Subcutaneous abdominal adipose tissue (tissue), 5 donors: ENCODE data around the gene GSTA4.
"Not testable (repeated sequence)": the region's sequence is repeated elsewhere in the genome, so short reads cannot be mapped to it uniquely, and the experiment has no call there.

ENCODE experiments used
- H3K27ac ChIP-seq: one replicate; pipeline ENCODE4 v1.7.0; 2013; ENCODE audit warnings: low read depth, mild to moderate bottlenecking, inconsistent platforms, low read length, moderate library complexity
- H3K27me3 ChIP-seq, 5 donors: one replicate each; pipeline ENCODE4 v1.7.0; 2013; ENCODE audit warnings: low read length in 5 of 5, inconsistent platforms in 1 of 5; ENCODE audit not compliant: control insufficient read depth in 5 of 5, insufficient read depth in 4 of 5
- H3K36me3 ChIP-seq, 5 donors: one replicate each; pipeline ENCODE4 v1.7.0; 2013; ENCODE audit warnings: low read length in 5 of 5; ENCODE audit not compliant: control insufficient read depth in 5 of 5, insufficient read depth in 5 of 5
- H3K4me1 ChIP-seq, 5 donors: one replicate each; pipeline ENCODE4 v1.7.0; 2013; ENCODE audit warnings: low read length in 5 of 5, mild to moderate bottlenecking in 3 of 5, moderate library complexity in 1 of 5; ENCODE audit not compliant: control insufficient read depth in 5 of 5, insufficient read depth in 5 of 5
- H3K4me3 ChIP-seq, 5 donors: one replicate each; pipeline ENCODE4 v1.7.0; 2013; ENCODE audit warnings: low read length in 5 of 5, low read depth in 1 of 5
- H3K9ac ChIP-seq, 5 donors: one replicate each; pipeline ENCODE4 v1.7.0; 2013; ENCODE audit warnings: low read length in 5 of 5, mild to moderate bottlenecking in 4 of 5, moderate library complexity in 3 of 5
- H3K9me3 ChIP-seq, 5 donors: one replicate each; pipeline ENCODE4 v1.7.0; 2013; ENCODE audit warnings: low read length in 5 of 5; ENCODE audit not compliant: control insufficient read depth in 5 of 5
- donor health status: healthy.
- donor health status: healthy.
- donor health status: healthy.
- donor health status: healthy.
- donor health status: healthy.

GSTA4 gene

GRCh38 chr6:52995089-52995912 is at the start of gene GSTA4:
Gene GSTA4, minus strand, starts transcription at chr6:52995284. Its CDS starts 1,041 bp downstream, at chr6:52994243.
- Histone ChIP-seq H3K9ac (peak within 1 kb of the TSS; percentile 50 to 93 (median 85)), H3K4me1 (peaks cover 0 to 32% (median 25%) of the 10 kb centered on the region in 5 donors)
- not testable (repeated sequence) for H3K9me3 ChIP-seq

DNA sequence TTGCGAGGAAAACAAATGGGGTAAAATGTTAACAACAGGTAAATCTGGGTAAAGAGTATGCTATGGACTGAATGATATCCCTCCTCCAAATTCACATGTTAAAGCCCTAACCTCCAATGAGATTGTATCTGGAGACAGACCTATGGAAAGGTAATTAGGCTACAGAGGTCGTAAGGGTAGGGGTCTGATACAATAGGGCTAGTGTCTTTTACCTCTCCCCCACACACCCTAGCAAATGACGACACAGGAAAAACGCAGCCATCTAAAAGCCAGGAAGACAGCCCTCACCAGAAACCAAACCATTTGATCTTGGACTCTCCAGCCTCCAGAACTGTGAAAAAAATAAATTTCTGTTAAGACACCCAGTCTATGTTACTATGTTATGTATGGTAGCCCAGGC is 49.5 kb upstream of the GSTA4 start:
- Histone ChIP-seq H3K36me3 (peaks cover 12 to 19% (median 18%) of the 10 kb centered on the region in 5 donors), H3K4me3 (no peak overlapping the region), H3K27me3 (no peaks in the 10 kb centered on the region), H3K9me3 (no peaks in the 10 kb centered on the region), H3K27ac (no peak overlapping the region), H3K9ac (no peak overlapping the region), H3K4me1 (peaks cover 0 to 25% (median 16%) of the 10 kb centered on the region in 5 donors)

More at GRCh38 chr6:52995089-52995912, at the start of gene GSTA4:
- not testable (repeated sequence) for H3K36me3 ChIP-seq, H3K27me3 ChIP-seq
- H3K4me3 ChIP-seq: peak within 1 kb of the TSS; percentile 71 to 92 (median 79)
- H3K27ac ChIP-seq: peak within 1 kb of the TSS; percentile 96

- H3K9ac ChIP-seq: peak overlapping the region in 1 of 5 donors; percentile 57
- peaks cover 12 to 24% (median 23%) of the 10 kb centered on the region in 5 donors for H3K36me3 ChIP-seq
- no peaks in the 10 kb centered on the region for H3K27me3 ChIP-seq
- H3K27ac ChIP-seq: peak overlapping the region; percentile 95
- H3K9me3 ChIP-seq: no peaks in the 10 kb centered on the region
- H3K4me3 ChIP-seq: no peak overlapping the region
- H3K4me1 ChIP-seq: peaks cover 0 to 25% (median 16%) of the 10 kb centered on the region in 5 donors
Measured at GRCh38 chr6:53044071-53044470, 49.0 kb upstream of the GSTA4 start.

GRCh38 chr6:53043581-53043980 is 48.5 kb upstream of the GSTA4 start:
- H3K9me3 ChIP-seq: no peaks in the 10 kb centered on the region

DNA sequence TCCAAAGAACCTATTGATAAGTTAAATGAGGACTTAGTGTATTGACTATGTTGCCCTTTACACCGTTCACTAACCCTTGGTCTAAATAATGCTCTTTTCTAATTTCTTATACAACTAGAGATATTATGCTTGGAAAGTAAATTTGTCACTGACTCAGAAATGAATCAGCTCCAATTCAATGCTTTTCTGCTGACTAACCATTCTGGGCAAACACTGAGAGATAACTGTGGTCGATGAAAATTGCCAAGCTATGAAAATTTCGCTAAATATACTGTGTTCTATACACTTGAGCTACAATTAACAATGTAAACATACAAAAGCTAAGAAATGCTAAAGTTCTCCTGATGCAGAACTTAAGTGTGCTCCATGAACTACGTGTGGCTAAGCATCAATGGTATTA is 47.0 kb upstream of the GSTA4 start:
- peaks cover 12 to 38% (median 30%) of the 10 kb centered on the region in 5 donors for H3K36me3 ChIP-seq
- no peaks in the 10 kb centered on the region for H3K27me3 ChIP-seq
- no peak overlapping the region for H3K4me3 ChIP-seq
- H3K9ac ChIP-seq: peak overlapping the region in 3 of 5 donors; percentile 4 to 74 (median 38)
- peaks cover 0 to 25% (median 16%) of the 10 kb centered on the region in 5 donors for H3K4me1 ChIP-seq
- H3K9me3 ChIP-seq: no peaks in the 10 kb centered on the region
- peak overlapping the region; percentile 95 for H3K27ac ChIP-seq

More at GRCh38 chr6:53043581-53043980, 48.5 kb upstream of the GSTA4 start:
- peak overlapping the region; percentile 95 for H3K27ac ChIP-seq
- peaks cover 12 to 29% (median 27%) of the 10 kb centered on the region in 5 donors for H3K36me3 ChIP-seq
- no peak overlapping the region for H3K4me3 ChIP-seq
- peaks cover 0 to 25% (median 16%) of the 10 kb centered on the region in 5 donors for H3K4me1 ChIP-seq
- peak overlapping the region in 1 of 5 donors; percentile 57 for H3K9ac ChIP-seq
- H3K27me3 ChIP-seq: no peaks in the 10 kb centered on the region

GRCh38 chr6:53041356-53041755 is 46.3 kb upstream of the GSTA4 start:
- Histone ChIP-seq H3K4me1 (peaks cover 0 to 25% (median 16%) of the 10 kb centered on the region in 5 donors), H3K27me3 (no peaks in the 10 kb centered on the region), H3K4me3 (no peak overlapping the region), H3K9ac (no peak overlapping the region), H3K9me3 (no peaks in the 10 kb centered on the region), H3K36me3 (peaks cover 12 to 40% (median 33%) of the 10 kb centered on the region in 5 donors), H3K27ac (peak overlapping the region; percentile 95)

- H3K9me3 ChIP-seq: no peaks in the 10 kb centered on the region
- no peak overlapping the region for H3K4me3 ChIP-seq
- H3K4me1 ChIP-seq: peaks cover 3 to 24% (median 21%) of the 10 kb centered on the region in 5 donors
- H3K27ac ChIP-seq: no peak overlapping the region
- H3K27me3 ChIP-seq: no peaks in the 10 kb centered on the region
- H3K9ac ChIP-seq: no peak overlapping the region
- peaks cover 12 to 48% (median 39%) of the 10 kb centered on the region in 5 donors for H3K36me3 ChIP-seq
Measured at GRCh38 chr6:53038596-53038995, 43.5 kb upstream of the GSTA4 start.

GRCh38 chr6:53038141-53038540 is 43.1 kb upstream of the GSTA4 start:
- no peaks in the 10 kb centered on the region for H3K27me3 ChIP-seq
- no peak overlapping the region for H3K9ac ChIP-seq
- H3K4me3 ChIP-seq: no peak overlapping the region
- peaks cover 3 to 26% (median 21%) of the 10 kb centered on the region in 5 donors for H3K4me1 ChIP-seq
- no peaks in the 10 kb centered on the region for H3K9me3 ChIP-seq
- H3K36me3 ChIP-seq: peaks cover 12 to 50% (median 39%) of the 10 kb centered on the region in 5 donors
- H3K27ac ChIP-seq: no peak overlapping the region

DNA sequence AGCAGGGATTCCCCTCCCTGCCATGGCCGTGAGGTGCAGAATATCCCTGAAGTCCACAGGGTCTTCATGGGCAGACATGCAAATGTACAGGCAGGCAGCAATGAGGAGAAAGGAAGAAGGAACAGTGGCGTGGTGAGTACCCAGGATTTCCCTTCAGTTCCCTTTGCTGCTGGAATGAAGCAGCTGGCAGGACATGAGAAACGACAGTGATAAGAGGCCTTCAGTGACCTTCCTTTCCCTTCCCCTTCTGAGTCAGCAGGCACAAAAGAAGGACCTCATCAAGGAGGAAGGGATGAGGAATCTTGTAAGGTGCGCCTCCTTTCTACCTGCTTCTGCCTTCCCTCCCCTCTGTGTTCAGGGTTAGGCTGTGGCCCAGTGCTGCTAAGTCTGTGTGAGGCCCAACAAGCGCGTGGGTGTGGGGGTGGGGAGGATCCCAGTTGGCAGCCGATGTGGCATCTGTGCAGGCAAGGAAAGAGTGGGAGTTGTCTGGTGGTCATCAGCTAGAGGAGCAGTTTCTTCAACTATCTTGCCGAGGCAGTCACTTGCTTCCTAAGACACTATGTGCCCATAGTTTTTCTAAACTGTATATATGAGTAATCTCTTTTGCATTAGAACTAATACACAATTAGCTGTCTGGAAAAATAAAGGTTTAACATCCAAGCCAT is 40.6 kb upstream of the GSTA4 start:
- no peaks in the 10 kb centered on the region for H3K9me3 ChIP-seq
- H3K9ac ChIP-seq: no peak overlapping the region
- H3K36me3 ChIP-seq: peaks cover 17 to 60% (median 44%) of the 10 kb centered on the region in 5 donors
- peak overlapping the region; percentile 10 for H3K27ac ChIP-seq
- H3K4me1 ChIP-seq: peaks cover 3 to 27% (median 13%) of the 10 kb centered on the region in 5 donors
- no peak overlapping the region for H3K4me3 ChIP-seq
- H3K27me3 ChIP-seq: no peaks in the 10 kb centered on the region

DNA sequence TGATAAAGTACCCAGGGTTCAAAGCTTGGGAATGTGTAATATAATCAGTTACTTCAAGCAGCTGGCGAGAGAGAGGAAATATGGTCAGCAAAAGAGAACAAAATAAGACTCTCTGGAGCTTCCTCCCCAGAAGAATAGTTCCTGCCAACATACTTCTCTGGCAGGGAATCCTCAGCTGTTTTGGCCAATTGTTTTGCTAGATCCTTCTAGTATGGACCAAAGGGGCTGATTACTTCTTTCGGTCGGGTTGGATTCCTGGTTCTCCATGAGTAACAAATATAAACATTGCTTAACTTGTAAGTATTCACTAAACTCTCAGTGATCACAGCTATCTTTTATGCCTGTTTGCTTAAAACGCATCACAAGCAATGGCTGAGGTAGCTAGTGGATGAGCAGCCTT is 38.7 kb upstream of the GSTA4 start:
- Histone ChIP-seq H3K27me3 (no peaks in the 10 kb centered on the region), H3K4me1 (peaks cover 3 to 34% (median 14%) of the 10 kb centered on the region in 5 donors), H3K27ac (peak overlapping the region; percentile 84), H3K9me3 (no peaks in the 10 kb centered on the region), H3K9ac (peak overlapping the region in 1 of 5 donors; percentile 5), H3K4me3 (no peak overlapping the region), H3K36me3 (peaks cover 18 to 58% (median 34%) of the 10 kb centered on the region in 5 donors)
